H9 (cell line): ENCODE data around the gene GLB1L3. TPM values are rescaled to one million over a fixed set of nuclear protein-coding genes. Genes with fewer than 3 reads are reported as not detected.

Experiments
- DNase-seq: peaks from one replicate; pipeline ENCODE4 v3.0.0-alpha.2; 2017
- H2AFZ ChIP-seq: one replicate; pipeline ENCODE4 v1.6.1; 2013; ENCODE audit warnings: mild to moderate bottlenecking, low read length, control low read depth, moderate library complexity
- H2AK5ac ChIP-seq: 2 replicates; pipeline ENCODE4 v1.6.1; 2013; ENCODE audit warnings: low read length, control low read depth, mixed read lengths; ENCODE audit not compliant: insufficient read length
- H2BK120ac ChIP-seq: one replicate; pipeline ENCODE4 v1.6.1; 2013; ENCODE audit warnings: low read depth, mild to moderate bottlenecking, low read length, control low read depth, inconsistent platforms; ENCODE audit not compliant: poor library complexity, severe bottlenecking
- H2BK12ac ChIP-seq: 2 replicates; pipeline ENCODE4 v1.6.1; 2013; ENCODE audit warnings: low read length, control low read depth, mixed read lengths, low read depth; ENCODE audit not compliant: insufficient read length
- H2BK15ac ChIP-seq: 2 replicates; pipeline ENCODE4 v1.6.1; 2013; ENCODE audit warnings: low read depth, low read length, control low read depth
- H2BK20ac ChIP-seq: one replicate; pipeline ENCODE4 v1.6.1; 2013; ENCODE audit warnings: low read depth, mild to moderate bottlenecking, low read length, control low read depth, inconsistent platforms; ENCODE audit not compliant: poor library complexity, severe bottlenecking
- H2BK5ac ChIP-seq: 2 replicates; pipeline ENCODE4 v1.6.1; 2013; ENCODE audit warnings: low read length, control low read depth, mixed read lengths; ENCODE audit not compliant: insufficient read length
- H3K14ac ChIP-seq: 2 replicates; pipeline ENCODE4 v1.6.1; 2013; ENCODE audit warnings: low read length, control low read depth; ENCODE audit not compliant: insufficient read depth
- H3K18ac ChIP-seq: 2 replicates; pipeline ENCODE4 v1.6.1; 2013; ENCODE audit warnings: low read depth, mild to moderate bottlenecking, mixed read lengths, low read length, control low read depth; ENCODE audit not compliant: insufficient read length
- H3K23ac ChIP-seq: 2 replicates; pipeline ENCODE4 v1.6.1; 2013; ENCODE audit warnings: low read length, control low read depth, mixed read lengths, low read depth; ENCODE audit not compliant: insufficient read length
- H3K23me2 ChIP-seq: 2 replicates; pipeline ENCODE4 v1.6.1; 2013; ENCODE audit warnings: low read depth, mild to moderate bottlenecking, mixed read lengths, low read length, control low read depth; ENCODE audit not compliant: insufficient read length, poor library complexity, severe bottlenecking
- H3K27ac ChIP-seq: 2 replicates; pipeline ENCODE4 v1.5.1; 2013; ENCODE audit warnings: low read length, control low read depth, mixed read lengths, low read depth; ENCODE audit not compliant: insufficient read length
- H3K27me3 ChIP-seq: 2 replicates; pipeline ENCODE4 v1.6.1; 2013; ENCODE audit warnings: low read length, control low read depth, inconsistent platforms; ENCODE audit not compliant: insufficient read depth
- H3K4ac ChIP-seq: 2 replicates; pipeline ENCODE4 v1.6.1; 2013; ENCODE audit warnings: low read depth, mild to moderate bottlenecking, control low read depth, inconsistent platforms, low read length, moderate library complexity
- H3K4me1 ChIP-seq: 2 replicates; pipeline ENCODE4 v1.6.1; 2013; ENCODE audit warnings: low read length, control low read depth, inconsistent platforms; ENCODE audit not compliant: insufficient read depth
- H3K4me2 ChIP-seq: 2 replicates; pipeline ENCODE4 v1.6.1; 2013; ENCODE audit warnings: low read length, control low read depth, mixed read lengths; ENCODE audit not compliant: insufficient read length, insufficient read depth
- H3K56ac ChIP-seq: 2 replicates; pipeline ENCODE4 v1.6.1; 2013; ENCODE audit warnings: low read depth, mild to moderate bottlenecking, mixed read lengths, low read length, control low read depth; ENCODE audit not compliant: insufficient read length
- H3K79me1 ChIP-seq: 2 replicates; pipeline ENCODE4 v1.6.1; 2013; ENCODE audit warnings: low read depth, mild to moderate bottlenecking, moderate library complexity, low read length, control low read depth, inconsistent platforms; ENCODE audit not compliant: insufficient read depth, poor library complexity, severe bottlenecking
- H3K79me2 ChIP-seq: 2 replicates; pipeline ENCODE4 v1.6.1; 2013; ENCODE audit warnings: low read length, control low read depth, inconsistent platforms; ENCODE audit not compliant: insufficient read depth
- H3K9ac ChIP-seq: 2 replicates; pipeline ENCODE4 v1.6.1; 2013; ENCODE audit warnings: low read length, control low read depth, mixed read lengths; ENCODE audit not compliant: insufficient read length; ENCODE audit errors: extremely low read depth
- H3K9me3 ChIP-seq: one replicate; pipeline ENCODE4 v1.6.1; 2013; ENCODE audit warnings: low read depth, low read length, inconsistent platforms; ENCODE audit not compliant: control insufficient read depth
- H3T11ph ChIP-seq: one replicate; pipeline ENCODE4 v1.6.1; 2013; ENCODE audit warnings: mild to moderate bottlenecking, low read length, control low read depth, inconsistent platforms
- H4K20me1 ChIP-seq: one replicate; pipeline ENCODE4 v1.6.1; 2013; ENCODE audit not compliant: control insufficient read depth, insufficient read length, insufficient read depth
- H4K5ac ChIP-seq: 2 replicates; pipeline ENCODE4 v1.6.1; 2013; ENCODE audit warnings: low read depth, mild to moderate bottlenecking, mixed read lengths, low read length, control low read depth; ENCODE audit not compliant: insufficient read length
- H4K8ac ChIP-seq: replicated peaks from 2 replicates; pipeline ENCODE4 v1.6.1; 2013; ENCODE audit warnings: low read length, control low read depth, mixed read lengths, low read depth; ENCODE audit not compliant: insufficient read length
- H4K91ac ChIP-seq: 2 replicates; pipeline ENCODE4 v1.6.1; 2013; ENCODE audit warnings: low read depth, mild to moderate bottlenecking, moderate library complexity, mixed read lengths, low read length, control low read depth; ENCODE audit not compliant: insufficient read length
- H3K27ac Mint-ChIP-seq, 3 experiments: 2 replicates in 2 of 3; 3 replicates in 1 of 3; pipeline ENCODE4 v1.8.0; 2020 to 2021; ENCODE audit warnings: mixed read lengths in 3 of 3, mild to moderate bottlenecking in 1 of 3, moderate library complexity in 1 of 3
- H3K27me3 Mint-ChIP-seq: 2 replicates; pipeline ENCODE4 v1.8.0; 2021; ENCODE audit warnings: low read depth, mild to moderate bottlenecking, moderate library complexity, mixed read lengths
- H3K36me3 Mint-ChIP-seq, 3 experiments: 2 replicates in 2 of 3; 3 replicates in 1 of 3; pipeline ENCODE4 v1.8.0; 2020 to 2021; ENCODE audit warnings: low read depth in 3 of 3, mixed read lengths in 3 of 3; ENCODE audit not compliant: insufficient read depth in 1 of 3
- H3K4me1 Mint-ChIP-seq, 2 experiments: 2 replicates each; pipeline ENCODE4 v1.8.0; 2020; ENCODE audit warnings: mixed read lengths in 2 of 2
- H3K4me3 Mint-ChIP-seq, 2 experiments: 2 replicates in 1 of 2; 3 replicates in 1 of 2; pipeline ENCODE4 v1.8.0; 2020 to 2021; ENCODE audit warnings: mild to moderate bottlenecking in 2 of 2, mixed read lengths in 2 of 2, moderate library complexity in 1 of 2
- H3K9me3 Mint-ChIP-seq, 2 experiments: 2 replicates in 1 of 2; 3 replicates in 1 of 2; pipeline ENCODE4 v1.8.0; 2020; ENCODE audit warnings: mild to moderate bottlenecking in 2 of 2, mixed read lengths in 2 of 2, moderate library complexity in 1 of 2
- CTCF ChIP-seq: fragments of 200-600 bp; sonication (generic); conservative IDR thresholded peaks from 3 replicates; pipeline ENCODE4 v1.8.0; 2021; ENCODE audit warnings: antibody characterized with exemption, mild to moderate bottlenecking
- WGBS: extraction: QIAGEN DNeasy Blood & Tissue Kit; methylation state at CpG from one replicate; pipeline ENCODE4 v1.1.7; 2013; ENCODE audit warnings: missing lambda C conversion rate, low lambda C conversion rate, mixed read lengths; ENCODE audit not compliant: insufficient read length; ENCODE audit errors: extremely low coverage; 5-methylcytosine and 5-hydroxymethylcytosine counted together
- total RNA-seq: library from RNA; stranded (reverse); gene quantifications from 2 replicates; pipeline ENCODE4 v1.2.1, GENCODE V29; 2021

Gene GLB1L3
- total RNA-seq, 1 experiment from 2014 or later = 11.2 TPM

GRCh38 chr11:134338654-134339053 is 62.5 kb downstream of the GLB1L3 start:
- H2BK120ac ChIP-seq = no peak overlapping the region
- no peak overlapping the region for H3K4ac ChIP-seq
- no peak overlapping the region for H3K14ac ChIP-seq
- H2BK20ac ChIP-seq = no peak overlapping the region
- TF ChIP-seq CTCF = no peak
- no peak overlapping the region for H3K27ac ChIP-seq
- no peak overlapping the region for H2BK5ac ChIP-seq
- no peak overlapping the region for H2BK12ac ChIP-seq
- H3K27me3 ChIP-seq = no peaks in the 10 kb centered on the region
- H3K9me3 ChIP-seq = no peaks in the 10 kb centered on the region
- no peaks in the 10 kb centered on the region for H3K4me1 Mint-ChIP-seq
- no peak overlapping the region for H3K18ac ChIP-seq
- H3K9ac ChIP-seq = no peak overlapping the region
- no peak overlapping the region for H4K8ac ChIP-seq
- peaks cover 32% of the 10 kb centered on the region for H3K27me3 Mint-ChIP-seq
- no peak overlapping the region for H3K27ac Mint-ChIP-seq
- H3K56ac ChIP-seq = no peak overlapping the region
- no peak overlapping the region for H3K4me3 Mint-ChIP-seq
- no peak overlapping the region for H3K23ac ChIP-seq
- H3K79me1 ChIP-seq = no peaks in the 10 kb centered on the region
- no peaks in the 10 kb centered on the region for H3K79me2 ChIP-seq
- no peak overlapping the region for H4K91ac ChIP-seq
- H3K4me1 ChIP-seq = 0 out of 2 replicates have a peak, but pooled peaks cover 3% of the 10 kb centered on the region
- no peak overlapping the region for H3T11ph ChIP-seq
- no peak overlapping the region for H3K4me2 ChIP-seq
- no peaks in the 10 kb centered on the region for H3K36me3 Mint-ChIP-seq
- H2AFZ ChIP-seq = no peak overlapping the region
- DNase-seq = no peak
- no peak overlapping the region for H4K5ac ChIP-seq
- WGBS = no CpG with 5 or more reads among the region's 7 CpGs
- H3K9me3 Mint-ChIP-seq = no peaks in the 10 kb centered on the region
- H3K23me2 ChIP-seq = no peaks in the 10 kb centered on the region
- H4K20me1 ChIP-seq = no peaks in the 10 kb centered on the region
- no peak overlapping the region for H2BK15ac ChIP-seq
- H2AK5ac ChIP-seq = no peak overlapping the region
